Activated CD4-positive, alpha-beta T cell treated with anti-CD3 and anti-CD28 coated beads, Interleukin-2, Interleukin-6, amounts not matched to agents 100 ng/mL and 50 ng/mL, durations not matched to agents 16 hours and 8 hours (primary cell): Measurements from ENCODE around the gene OSER1.

Experiments
- DNase-seq: peaks from one replicate; pipeline ENCODE4 v3.0.0-alpha.2; 2020

The OSER1 gene

DNA sequence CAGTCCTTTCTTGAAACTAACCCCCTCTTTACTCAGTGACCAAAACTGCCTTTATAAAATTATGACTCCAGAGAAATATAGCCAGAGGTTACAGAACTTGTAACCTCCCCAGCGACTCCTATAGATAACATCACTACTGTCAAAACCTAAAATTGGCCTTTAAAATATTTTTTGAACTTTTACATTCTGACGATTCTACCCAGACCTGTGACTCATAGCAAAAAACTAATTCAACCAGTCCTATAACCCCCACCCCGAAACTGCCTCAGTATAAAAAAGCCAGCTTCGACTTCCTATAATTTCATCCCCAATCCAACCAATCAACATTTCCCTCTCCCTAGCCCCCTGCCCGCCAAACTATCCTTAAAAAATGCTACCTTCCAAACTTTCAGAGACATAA, 37.5 kb downstream of the OSER1 start:
- no peak for DNase-seq

DNA sequence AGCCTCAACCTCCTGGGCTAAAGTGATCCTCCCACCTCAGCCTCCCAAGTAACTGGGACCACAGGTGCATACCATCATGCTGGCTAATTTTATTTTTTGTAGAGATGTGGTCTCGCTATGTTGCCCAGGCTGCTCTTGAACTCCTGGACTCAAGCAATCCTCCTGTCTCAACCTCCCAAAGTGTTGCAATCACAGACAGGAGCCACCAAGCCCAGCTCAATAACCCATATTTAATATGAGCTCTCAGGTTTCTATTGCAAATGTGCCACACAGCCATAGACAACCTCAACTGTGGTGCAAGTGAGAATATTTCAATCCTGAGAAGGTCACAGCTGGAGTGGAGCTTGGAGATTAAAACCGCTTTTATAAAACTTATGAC, 38.0 kb downstream of the OSER1 start:
- no peak for DNase-seq

DNA sequence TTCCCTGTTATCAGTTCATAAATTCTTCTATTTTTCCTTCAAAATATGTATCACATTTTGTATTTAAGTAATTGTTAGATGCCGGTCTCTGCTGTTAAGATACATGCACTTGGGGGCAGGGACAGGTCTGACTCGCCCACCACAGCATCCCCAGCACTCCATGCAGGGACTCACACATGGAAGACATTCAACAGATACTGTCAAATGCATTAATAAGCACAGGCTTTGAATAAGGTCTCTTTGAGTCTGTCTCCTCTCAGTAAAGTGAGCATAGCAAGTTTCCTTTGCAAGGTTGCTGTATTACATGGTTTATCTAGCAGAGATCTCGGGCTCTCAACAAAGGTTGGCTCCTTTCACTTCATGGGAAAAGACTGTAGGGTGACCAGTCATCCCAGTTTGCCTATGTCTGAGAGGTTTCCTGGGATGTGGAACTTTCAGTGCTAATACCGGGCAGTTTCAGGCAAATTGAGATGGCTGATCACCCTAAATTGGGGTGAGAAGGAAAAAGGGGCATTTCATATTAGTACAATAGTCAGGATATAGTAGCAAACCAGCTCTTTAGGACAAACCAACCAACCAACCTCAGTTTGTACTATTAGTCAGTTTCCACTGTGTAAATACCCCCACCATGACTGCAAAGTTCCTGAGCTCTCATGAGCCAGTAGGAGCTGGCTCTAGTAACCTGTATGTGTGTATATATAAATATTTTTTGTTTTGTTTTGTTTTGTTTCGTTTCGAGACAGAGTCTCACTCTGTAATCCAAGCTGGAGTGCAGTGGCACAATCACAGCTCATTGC, 38.6 kb downstream of the OSER1 start:
- DNase-seq, result no peak

DNA sequence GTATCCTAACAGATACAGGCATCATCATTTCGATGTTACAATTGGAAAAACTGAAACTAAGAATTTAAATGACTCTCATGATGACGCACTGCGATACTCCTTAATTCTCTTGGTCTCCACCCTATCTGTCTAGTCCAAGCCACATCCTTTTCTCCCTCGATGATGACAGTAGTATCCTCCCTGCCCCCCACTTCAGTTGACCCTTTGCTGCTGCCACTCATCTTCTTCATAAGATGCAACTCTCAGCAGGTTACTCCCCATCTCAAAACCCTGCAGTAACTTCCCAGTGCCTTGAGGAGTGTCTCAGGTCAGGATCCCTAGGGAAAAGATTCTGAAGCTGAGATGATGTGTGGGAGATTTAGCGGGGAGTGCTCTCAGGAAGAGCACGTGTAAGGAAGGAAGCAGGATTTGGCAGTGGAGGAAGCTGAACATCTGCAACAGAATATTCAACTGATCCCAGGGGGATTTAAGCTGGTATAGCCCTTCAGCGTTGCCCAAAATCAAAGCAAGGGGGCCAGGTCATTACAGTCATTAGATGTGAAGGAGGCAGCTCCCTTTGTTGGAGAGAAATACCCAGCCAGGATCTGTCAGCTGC, 39.7 kb downstream of the OSER1 start:
- DNase-seq, result no peak

DNA sequence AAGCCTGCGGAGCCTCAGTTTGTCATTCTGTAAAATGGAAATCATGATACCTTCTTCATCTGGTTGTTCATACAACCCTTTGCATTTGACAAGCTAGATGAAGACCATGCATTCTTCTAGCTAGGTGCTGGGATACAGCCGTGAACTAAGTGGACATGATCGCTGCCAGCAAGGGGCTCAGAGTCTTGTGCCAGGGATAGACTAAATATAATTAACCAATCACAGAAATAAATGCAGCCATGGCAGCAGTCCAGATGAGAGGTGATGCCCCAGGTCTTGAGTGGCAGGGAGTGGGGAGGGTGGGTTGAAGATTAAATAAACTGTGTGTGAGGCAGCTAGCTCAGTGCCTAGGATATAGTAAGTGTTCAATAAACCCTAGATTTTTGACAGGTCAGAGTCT, 42.8 kb downstream of the OSER1 start:
- DNase-seq, result no peak

DNA sequence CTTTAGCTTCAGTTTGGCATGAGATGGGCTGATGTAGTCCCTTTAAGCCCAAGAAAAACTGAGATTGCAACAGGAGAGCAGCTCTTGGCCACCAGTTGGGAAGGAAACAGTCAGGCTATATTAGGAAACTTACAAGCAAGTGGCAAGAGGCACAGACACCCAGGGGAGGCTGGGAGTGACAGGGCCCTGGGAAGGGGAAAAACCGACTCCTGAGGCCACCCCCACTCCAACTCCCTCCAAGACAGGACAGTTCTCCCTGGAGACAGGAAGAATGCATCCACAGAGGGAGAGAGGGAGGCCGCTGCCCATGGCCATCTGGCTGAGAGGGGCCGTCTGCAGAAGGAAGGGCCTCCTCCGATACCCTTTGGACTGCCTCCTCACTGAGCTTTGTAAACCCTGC, 44.1 kb downstream of the OSER1 start:
- no peak for DNase-seq

DNA sequence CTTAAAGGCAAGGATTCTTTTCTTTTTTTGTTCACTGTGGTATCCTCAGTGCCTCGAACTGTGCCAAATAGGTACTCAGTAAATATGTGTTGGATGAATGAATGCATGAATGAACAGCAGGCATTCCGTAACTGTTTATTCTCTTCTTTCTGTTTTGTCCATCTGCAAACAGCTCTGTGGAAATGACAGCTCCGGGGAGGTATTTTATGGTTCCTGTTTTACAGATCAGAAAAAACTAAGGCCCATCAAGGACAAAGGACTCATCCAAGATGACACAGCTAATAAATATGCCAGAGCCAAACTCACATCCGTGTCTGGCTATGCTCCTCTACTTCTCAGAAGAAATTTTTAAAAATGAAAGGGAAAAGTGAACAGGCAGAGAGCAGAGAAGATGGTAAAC, 44.6 kb downstream of the OSER1 start:
- DNase-seq, result no peak

DNA sequence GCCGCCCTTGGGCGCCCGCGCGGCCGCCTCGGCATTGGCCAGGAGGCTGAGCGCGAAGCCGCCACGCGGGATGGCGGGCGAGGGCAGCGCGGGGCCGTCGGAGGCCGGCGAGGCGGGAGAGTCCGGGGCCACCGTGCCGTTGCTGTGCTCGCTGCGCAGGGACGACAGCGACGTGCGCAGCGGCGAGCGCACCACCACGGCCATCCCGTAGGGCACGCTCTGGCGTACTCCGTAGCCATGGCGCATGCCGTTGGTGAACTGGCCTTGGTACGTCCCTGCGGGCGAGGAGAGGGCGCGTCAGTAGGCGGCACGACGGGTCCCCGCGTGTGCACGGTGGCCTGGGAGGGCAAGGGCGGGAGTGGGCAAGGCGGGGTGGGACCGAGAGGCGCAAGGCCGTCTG, 50.4 kb downstream of the OSER1 start:
- no peak for DNase-seq

DNA sequence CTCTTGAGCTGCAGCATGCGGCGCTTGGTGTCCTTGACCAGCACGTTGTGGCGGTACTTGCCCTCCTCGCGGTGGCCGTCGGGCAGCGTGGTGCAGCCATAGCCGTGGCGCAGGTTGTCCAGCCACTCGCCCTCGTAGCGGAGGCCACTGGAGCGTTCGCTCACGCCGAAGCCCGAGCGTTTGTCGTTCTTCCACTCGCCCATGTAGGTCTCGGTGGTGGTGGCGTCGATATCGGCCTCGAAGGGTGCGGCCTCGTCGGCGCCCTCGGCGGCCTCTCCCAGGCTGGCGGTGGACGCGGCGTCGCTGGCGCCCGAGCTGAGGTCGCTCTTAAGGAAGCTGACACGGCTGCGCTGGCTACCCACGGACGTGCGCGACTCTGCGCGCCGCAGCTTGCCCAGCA, 50.9 kb downstream of the OSER1 start:
- no peak for DNase-seq

DNA sequence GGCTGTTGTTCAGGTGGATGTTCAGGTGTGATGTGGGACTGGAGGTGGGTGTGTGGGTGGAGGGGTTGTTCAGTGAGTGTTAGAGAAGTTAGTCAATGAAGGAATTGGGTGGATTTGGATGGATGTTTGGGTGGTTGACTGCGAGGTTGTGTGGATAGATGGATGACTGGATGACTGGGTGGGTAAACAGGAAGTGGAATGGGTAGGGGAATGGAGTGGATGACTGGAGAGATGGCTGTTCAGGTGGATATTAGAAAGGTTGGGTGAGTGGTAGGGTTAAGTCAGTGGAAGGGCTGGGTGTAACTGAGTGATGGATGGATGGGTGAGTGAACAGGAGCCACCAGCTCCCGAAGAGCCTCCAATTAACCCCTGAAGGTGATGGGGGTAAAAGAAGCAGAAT, 51.4 kb downstream of the OSER1 start:
- no peak for DNase-seq

DNA sequence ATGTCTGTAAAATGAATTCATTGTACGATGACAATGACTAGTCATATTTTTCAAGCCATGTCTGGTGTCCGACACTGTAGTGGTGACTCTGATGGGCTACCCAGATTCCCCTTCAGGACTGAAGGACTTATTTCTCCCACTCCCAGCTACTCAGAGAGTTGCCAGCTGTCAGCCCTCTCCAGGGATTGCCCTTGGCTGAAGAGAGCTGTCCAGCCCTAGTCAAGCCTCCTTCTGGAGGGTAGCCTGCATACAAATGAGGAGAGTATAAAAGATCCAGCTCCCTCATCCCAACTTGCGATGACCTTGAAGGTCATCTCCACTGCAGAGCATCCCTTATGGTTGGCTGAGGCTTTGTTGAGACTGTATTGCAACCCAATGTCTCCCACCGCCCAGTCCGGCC, 53.5 kb downstream of the OSER1 start:
- no peak for DNase-seq

DNA sequence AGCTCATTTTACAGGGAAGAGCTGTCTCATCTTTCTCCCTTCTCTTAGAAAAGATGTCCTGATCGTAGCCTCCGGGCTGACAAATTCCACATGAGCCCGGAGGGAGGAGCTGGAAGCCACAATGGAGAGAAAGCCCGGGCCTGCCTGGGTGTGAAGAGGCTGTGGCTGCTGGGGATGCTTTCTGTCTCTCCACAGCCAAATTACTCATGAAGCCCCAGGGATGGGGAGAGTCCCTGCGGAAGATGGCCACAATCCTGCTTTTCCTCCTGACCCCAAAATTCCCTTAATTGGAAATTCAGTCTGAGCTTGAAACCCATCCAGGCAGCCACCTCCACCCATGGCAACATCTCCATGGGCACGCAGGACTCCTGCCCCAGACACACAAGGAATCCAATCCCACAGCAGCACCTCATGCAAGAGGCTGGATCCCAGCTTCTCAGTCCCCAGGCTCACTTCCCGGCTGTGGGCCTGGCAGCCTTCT, 56.0 kb downstream of the OSER1 start:
- DNase-seq, result no peak

DNA sequence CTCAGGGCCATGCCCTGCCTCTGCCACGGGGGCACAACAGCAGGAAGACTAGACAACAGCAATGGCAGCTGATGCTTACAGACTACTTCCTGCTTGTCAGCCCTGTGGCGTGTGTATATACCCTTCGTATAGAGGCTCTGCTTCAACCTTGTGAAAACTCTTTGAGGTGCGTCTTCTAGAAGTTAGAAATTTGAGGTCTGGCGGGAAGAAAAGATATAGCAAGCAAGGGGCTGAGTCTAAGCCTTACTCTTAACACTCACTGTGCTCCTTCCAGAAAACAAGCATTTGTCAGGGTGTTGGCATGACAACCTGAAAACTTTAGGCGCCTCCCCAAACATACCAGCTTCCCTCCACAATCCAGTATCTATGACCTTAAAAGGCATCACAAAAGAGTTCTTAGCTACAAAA, 56.9 kb downstream of the OSER1 start:
- no peak for DNase-seq

DNA sequence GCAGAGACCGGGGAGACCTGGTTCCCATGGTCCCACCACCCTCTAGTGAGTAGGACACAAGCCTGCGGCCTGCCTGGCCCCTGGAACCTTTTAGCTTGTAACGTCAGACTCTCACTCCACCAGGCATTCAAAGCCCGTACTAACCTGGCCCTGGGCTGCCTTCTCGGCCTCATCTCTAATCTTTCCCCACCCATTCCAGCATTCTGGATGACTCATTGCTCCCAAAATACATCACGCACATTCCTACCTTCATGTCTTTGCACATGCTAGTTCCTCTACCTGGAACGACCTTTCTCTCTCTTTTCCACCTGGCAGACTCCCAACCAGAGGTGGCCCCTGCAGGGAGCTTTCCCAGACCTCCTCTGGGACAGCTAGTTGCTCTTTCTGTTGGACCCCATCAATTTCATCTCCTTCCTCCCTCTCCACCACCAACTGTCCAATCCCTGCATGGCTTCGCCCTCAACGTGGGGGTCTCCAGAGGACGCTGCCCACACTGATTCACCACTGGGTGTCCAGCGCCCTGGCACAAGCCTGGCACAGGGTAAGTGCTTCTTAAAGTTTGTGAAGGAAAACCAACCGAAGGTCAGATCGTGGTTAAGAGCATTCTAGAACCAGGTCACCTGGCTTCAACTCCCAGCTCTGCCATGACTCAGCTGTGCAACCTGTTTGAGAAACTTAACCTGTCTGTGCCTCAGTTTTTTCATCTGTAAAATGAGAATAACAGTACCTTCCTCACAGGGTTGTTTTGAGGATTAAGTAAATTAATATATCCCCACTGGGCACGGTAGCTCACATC, 58.8 kb downstream of the OSER1 start:
- no peak for DNase-seq

DNA sequence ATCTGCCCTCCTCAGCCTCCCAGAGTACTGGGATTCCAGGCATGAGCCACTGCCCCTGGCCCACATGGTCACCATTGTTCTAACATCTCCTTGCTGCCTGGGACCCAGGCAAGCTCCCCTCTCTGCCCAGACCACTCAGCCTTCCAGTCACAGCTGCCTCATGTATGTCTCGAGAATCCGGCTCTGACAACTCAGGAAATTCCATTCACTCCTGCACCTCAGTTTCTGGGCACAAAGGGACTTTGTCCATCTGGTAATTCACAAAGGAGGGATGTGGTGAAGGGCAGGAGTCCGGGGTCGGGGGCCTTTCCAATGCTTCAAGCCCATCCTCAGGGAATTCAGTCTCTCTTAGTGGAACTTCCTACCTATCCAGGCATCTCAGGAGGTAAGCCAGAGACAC, 64.3 kb downstream of the OSER1 start:
- no peak for DNase-seq
